ENCODE data around the gene CHD2. TPM values are rescaled to one million over a fixed set of nuclear protein-coding genes. Genes with fewer than 3 reads are reported as not detected.
"Not testable (repeated sequence)": the region's sequence is repeated elsewhere in the genome, so short reads cannot be mapped to it uniquely, and the experiment has no call there.

The CHD2 gene
- total and polyA plus RNA-seq, 7 donors = 16.0 to 108 (median 75.9) TPM

DNA sequence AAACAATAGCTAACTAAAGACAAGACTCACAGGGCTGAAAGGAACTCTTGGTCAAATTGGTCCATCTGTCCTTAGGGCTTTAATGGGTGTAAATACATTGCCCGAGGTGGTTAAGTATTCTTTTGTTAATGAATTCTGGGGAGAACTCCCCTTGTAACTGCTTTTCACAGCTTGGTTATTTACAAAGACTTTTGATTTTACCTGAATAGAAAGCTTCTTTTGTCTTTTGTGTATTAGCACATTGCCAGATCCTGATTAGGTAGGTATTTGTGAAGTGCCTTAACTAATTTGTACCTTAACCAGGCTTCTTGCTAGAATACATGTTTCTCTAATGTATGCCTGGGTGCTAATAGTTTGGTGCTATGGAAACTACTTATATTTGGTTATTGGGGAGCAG, 14.0 kb downstream of the CHD2 start:
- DNase-seq = no peak
- H3K4me3 ChIP-seq = no peak overlapping the region
- peaks cover 0 to 98% (median 88%) of the 10 kb centered on the region in 4 donors for H3K4me1 ChIP-seq

DNA sequence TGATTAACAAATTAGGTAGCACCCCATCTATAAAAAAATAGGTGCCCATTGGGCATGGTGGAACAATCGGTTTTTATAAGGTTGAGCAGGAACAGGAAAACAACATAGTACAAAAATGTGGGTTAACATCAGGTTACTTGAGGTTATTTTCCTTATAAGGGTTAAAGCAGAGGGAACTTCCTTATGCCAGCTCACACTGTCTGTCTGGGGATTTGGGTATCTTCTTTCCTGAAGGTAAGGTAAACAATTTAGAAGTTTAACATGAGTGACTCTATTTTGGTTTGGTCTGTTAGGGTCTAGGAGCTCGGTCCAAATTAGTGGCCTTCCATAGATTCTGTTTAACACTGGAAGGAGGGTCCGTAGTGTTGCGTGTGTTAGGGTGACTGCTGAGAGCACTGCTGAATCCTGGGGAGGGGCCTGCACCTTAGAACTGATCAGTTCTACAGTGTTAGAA, 14.7 kb downstream of the CHD2 start:
- DNase-seq = no peak
- Histone ChIP-seq H3K4me3 (no peak overlapping the region), H3K36me3 (peaks cover 0 to 5% (median 0%) of the 10 kb centered on the region in 4 donors), H3K27me3 (no peaks in the 10 kb centered on the region), H3K27ac (peak overlapping the region; percentile 76 to 95 (median 92)), H3K9me3 (no peaks in the 10 kb centered on the region), H3K4me1 (peaks cover 0 to 98% (median 85%) of the 10 kb centered on the region in 4 donors)
- 49 to 62% methylated on average over 4 of the region's 4 CpGs for WGBS, 2 donors
- no peak for TF ChIP-seq EP300 (IDR thresholded peaks at IDR 0.05)
- intact Hi-C loops (cut with DNase I) = loop anchor here (5.0 kb wide), 1 partner anchor 32 kb away; no protein-coding TSS in a partner anchor

More for the DNA sequence above, 14.0 kb downstream of the CHD2 start:
- H3K36me3 ChIP-seq = peaks cover 0 to 5% (median 0%) of the 10 kb centered on the region in 4 donors
- peak overlapping the region; percentile 76 to 95 (median 92) for H3K27ac ChIP-seq
- no peaks in the 10 kb centered on the region for H3K27me3 ChIP-seq
- 13 to 50% methylated on average over 1 of the region's 1 CpG for WGBS, 2 donors
- intact Hi-C loops (cut with DNase I) = no loop called here
- H3K9me3 ChIP-seq = no peaks in the 10 kb centered on the region
- TF ChIP-seq EP300 (IDR thresholded peaks at IDR 0.05) = no peak
- no peak for TF ChIP-seq POLR2A (IDR thresholded peaks at IDR 0.05)
- no peak for TF ChIP-seq POLR2AphosphoS5 (IDR thresholded peaks at IDR 0.05)
- no peak for TF ChIP-seq CTCF (IDR thresholded peaks at IDR 0.05)

- Histone ChIP-seq H3K27me3 (no peaks in the 10 kb centered on the region), H3K4me1 (peaks cover 0 to 98% (median 85%) of the 10 kb centered on the region in 4 donors), H3K4me3 (no peak overlapping the region), H3K27ac (peak overlapping the region; percentile 76 to 95 (median 92)), H3K9me3 (no peaks in the 10 kb centered on the region), H3K36me3 (no peaks in the 10 kb centered on the region)
- WGBS, 2 donors = 79 to 86% methylated on average over 4 of the region's 4 CpGs
- intact Hi-C loops (cut with DNase I) = loop anchor here (5.0 kb wide), 1 partner anchor 34 kb away; no protein-coding TSS in a partner anchor
- TF ChIP-seq CTCF (IDR thresholded peaks at IDR 0.05) = no peak
- TF ChIP-seq POLR2A (IDR thresholded peaks at IDR 0.05) = no peak
- no peak for TF ChIP-seq POLR2AphosphoS5 (IDR thresholded peaks at IDR 0.05)
- TF ChIP-seq EP300 (IDR thresholded peaks at IDR 0.05) = no peak
- no peak for DNase-seq
Observed at GRCh38 chr15:92915766-92916435, 15.8 kb downstream of the CHD2 start.

- Histone ChIP-seq H3K9me3 (no peaks in the 10 kb centered on the region), H3K4me1 (peaks cover 0 to 97% (median 86%) of the 10 kb centered on the region in 4 donors), H3K27ac (peak overlapping the region; percentile 76 to 95 (median 92)), H3K27me3 (no peaks in the 10 kb centered on the region), H3K36me3 (no peaks in the 10 kb centered on the region), H3K4me3 (peak overlapping the region; percentile 3 to 34 (median 17))
- WGBS, 2 donors = 19 to 25% methylated on average over 11 of the region's 11 CpGs
- no peak for TF ChIP-seq EP300 (IDR thresholded peaks at IDR 0.05)
- TF ChIP-seq CTCF (IDR thresholded peaks at IDR 0.05) = peak; percentile 83 to 95 (median 90)
- peak; percentile 49 to 77 (median 70) for TF ChIP-seq POLR2AphosphoS5 (IDR thresholded peaks at IDR 0.05)
- no peak for TF ChIP-seq POLR2A (IDR thresholded peaks at IDR 0.05)
- peak; percentile 98 for DNase-seq
- intact Hi-C loops (cut with DNase I) = loop anchor here (1.0 to 5.0 kb wide), 2 partner anchors 36 to 109 kb away; no protein-coding TSS in a partner anchor
Observed at GRCh38 chr15:92917598-92918407, 17.7 kb downstream of the CHD2 start.

DNA sequence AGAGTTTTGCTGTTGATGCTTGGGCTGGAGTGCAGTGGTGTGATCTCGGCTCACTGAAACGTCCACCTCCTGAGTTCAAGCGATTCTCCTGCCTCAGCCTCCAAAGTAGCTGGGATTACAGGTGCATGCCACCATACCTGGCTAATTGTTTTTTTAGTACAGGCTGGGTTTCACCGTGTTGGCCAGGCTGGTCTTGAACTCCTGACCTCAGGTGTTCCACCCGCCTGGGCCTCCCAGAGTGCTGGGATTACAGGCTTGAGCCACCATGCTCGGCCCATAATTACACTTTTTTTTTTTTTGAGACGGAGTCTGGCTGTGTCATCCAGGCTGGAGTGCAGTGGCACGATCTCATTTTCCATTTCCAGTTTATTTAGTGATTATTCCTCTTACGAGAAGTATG, 18.8 kb downstream of the CHD2 start:
- intact Hi-C loops (cut with DNase I) = loop anchor here (1.0 to 5.0 kb wide), 2 partner anchors 37 to 110 kb away; no protein-coding TSS in a partner anchor
- H3K36me3 ChIP-seq, H3K4me3 ChIP-seq, H3K27me3 ChIP-seq, H3K9me3 ChIP-seq, DNase-seq: not testable (repeated sequence)
- H3K4me1 ChIP-seq = peaks cover 0 to 93% (median 87%) of the 10 kb centered on the region in 4 donors
- 64 to 81% methylated on average over 9 of the region's 9 CpGs for WGBS, 2 donors
- H3K27ac ChIP-seq = peak overlapping the region; percentile 76 to 95 (median 92)

All from sigmoid colon (tissue), 7 donors.